ENCODE results near the gene ZNF423.

The ZNF423 gene

DNA sequence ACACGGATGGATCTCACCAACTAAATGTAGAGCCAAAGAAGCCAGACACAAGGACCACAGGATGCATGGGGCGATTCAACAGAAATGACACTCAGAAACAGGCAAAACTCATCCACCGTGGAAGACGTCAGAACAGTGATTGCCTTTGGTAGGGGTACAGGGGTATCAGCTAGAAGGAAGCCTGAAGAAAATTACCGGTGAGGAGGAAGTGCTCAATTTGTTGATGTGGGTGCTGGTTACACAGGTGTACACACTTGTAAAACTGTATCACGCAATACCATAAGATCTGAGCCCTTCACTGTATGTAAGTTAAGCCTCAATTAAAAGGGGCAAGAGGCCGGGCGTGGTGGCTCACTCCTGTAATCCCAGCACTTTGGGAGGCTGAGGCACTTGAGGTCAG lies 256.2 kb downstream of the ZNF423 start:
- DNase-seq (ENCODE audit: low spot score), result no peak

DNA sequence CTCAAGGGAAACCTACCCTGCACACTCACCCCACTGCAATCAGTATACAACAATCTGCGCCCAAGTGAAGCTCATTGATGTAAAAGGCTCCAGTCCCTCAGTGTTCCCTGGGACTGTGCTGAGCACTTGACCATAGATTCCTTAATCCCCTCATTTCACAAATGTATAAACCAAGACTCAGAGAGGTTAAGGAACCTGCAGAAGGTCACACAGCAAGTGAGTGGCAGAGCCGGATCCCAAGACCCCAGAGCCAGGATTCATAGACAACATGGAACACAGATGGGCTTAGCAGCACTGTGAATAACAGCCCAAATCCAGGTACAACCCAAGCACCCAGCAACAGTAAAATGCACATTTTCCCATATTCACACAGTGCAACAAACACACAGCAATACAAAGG lies 256.6 kb downstream of the ZNF423 start:
- DNase-seq (ENCODE audit: low spot score), result no peak

DNA sequence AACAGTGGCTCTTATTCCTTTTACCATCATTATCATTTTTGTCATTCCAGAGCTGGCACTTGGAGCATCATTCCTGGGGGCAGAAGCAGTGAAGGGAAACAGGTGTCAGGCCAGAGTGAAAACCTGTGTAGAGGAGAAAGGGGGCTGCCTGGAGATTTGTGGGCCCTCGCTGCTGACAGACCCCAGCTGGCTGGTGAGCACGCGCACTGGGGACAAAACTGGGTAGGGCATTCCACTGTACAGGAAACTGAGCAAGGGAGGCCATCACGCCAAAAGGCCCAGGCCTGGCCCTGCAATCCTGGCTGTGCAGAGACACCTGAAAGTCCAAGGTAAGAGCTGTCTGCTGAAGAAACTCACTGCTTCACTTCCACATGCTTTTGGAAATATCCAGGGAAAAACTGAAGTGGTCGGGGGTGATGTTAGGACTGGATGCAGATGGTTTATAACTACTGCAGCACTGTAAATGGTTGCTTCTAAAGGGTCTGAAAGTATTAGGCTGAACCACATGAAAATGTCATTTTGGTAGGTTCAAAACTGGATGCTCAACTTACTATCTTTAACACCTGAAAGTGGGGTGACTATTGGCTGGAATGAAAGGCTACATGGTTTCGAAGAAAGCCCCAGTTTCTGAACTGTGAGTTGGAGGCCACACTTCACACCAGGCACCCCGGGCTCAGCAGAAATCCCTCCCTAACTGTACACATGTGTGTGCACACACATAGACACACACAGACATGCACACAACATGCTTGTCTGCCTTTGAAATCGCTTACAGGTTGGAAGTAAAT lies 257.3 kb downstream of the ZNF423 start:
- no peak for DNase-seq (ENCODE audit: low spot score)

DNA sequence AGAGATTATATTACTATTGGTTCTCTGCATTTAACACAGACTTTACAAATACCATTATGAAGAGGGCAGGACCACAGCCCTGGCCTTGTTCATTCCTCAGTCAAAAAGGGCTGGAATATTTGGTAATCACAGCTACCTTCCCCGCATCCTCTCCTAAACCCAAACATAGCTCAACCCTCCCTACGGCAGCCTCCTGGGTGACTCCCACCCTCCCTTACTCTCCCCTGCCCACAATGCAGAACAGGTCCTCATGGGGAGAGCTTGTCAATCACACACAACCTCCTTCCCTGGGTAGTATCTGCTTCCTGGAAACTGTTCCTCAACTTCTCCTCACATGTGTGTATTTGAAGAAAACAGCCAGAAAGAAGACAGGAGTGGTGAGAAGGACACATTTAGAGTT lies 258.1 kb downstream of the ZNF423 start:
- no peak for DNase-seq (ENCODE audit: low spot score)

DNA sequence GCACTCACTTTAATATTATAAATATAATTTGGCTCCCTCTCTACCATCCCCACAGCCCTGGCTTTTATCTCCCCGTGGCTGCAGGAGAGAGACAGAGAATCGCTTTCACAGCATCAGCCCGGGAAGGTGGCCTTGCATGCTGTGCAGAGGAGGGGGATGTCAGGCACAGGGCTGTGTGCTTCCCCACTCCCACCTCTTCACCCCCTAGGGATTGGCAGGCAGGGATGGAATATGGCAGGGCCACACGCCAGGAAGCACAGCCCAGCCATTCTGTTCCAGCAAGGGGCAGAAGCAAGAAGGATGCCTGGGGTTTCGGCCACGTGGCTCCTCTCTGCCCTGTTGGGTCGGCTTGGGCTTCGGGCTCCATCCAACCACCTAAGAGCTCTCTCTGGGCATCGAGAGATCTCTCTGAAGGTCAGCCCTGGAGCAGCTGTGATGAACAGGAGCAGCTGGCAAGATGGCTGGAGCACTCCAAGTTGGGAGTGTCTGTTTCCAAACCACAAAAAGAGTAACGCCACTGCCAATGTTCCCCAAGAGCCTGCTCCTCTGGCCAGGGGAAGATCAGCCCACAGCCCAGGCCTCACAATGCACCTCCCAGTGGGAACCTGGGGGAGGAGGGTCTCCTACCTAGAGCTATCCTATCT lies 259.1 kb downstream of the ZNF423 start:
- no peak for DNase-seq (ENCODE audit: low spot score)

DNA sequence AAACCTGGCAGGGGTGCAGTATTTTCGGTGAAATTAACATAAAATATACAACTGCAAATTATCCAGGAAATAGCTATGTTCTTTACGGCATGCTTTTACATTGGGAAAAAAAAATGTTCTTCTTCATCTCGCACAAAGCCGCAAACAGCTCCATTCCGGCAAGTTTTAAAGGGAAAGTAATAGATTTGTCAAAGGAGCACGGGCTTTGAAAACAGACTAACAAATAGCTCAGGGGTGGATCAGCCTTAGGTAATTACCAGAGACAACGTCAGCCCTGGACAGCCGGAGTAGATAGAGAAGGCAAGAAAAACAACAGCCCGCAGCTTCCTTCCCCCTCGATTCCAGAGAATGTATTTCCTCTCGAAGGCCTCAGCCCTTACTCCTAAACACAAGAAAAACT lies 259.8 kb downstream of the ZNF423 start:
- DNase-seq (ENCODE audit: low spot score), result no peak

DNA sequence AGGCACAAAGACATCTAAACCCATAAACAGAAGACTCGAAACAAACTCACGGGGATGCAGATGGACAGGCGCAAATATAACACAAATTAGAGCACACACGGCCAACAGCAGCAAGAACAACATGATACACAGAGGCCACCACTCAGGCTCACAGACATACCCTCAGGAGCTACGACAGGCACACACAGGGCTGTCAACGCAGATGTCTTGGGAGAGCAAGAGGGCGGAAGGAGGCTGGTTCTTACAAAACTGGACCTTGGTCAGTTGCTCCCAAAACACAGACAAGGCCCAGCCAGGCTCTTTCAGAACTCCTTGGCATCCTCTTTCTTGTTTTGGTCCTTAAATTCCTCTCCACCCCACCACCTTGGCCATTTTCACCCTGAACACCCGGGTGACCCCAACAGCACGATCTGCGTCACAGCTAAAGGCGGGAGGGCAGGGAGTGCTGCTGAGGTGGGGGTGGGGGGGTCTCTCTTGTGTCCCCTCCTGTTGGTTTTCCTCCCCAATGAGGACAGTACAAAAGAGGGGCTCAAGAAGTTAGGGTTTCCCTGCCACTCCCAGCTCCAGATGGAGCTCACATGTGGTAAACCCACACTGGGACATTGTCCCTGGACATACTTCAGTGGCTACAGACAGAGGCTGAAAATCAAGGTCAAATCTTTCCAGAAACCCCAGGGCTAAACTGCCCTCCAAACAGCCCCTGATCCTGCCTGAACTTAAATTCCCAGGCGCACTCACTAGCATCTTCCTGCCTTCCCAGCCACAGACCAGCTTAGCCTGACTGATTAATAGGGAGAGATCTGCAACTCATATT lies 261.0 kb downstream of the ZNF423 start:
- no peak for DNase-seq (ENCODE audit: low spot score)

DNA sequence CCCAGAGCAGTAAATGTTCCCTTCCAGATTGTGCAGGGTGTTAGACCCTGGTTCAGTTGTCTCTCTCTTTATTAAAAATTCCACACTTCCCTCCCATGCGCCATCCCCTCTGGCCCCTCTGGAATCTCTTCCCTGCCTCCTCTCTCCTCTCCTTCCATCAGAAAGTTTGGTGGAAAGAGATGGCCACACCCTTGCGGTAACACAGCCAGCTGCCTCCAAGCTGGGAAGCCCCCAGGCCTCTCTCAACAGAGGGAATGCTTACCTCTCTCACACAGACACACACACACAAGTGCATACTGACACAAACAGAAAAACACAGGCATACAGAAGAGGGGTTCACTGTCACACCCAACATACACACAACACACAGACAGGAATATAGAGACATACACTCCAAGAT lies 261.8 kb downstream of the ZNF423 start:
- DNase-seq (ENCODE audit: low spot score), result no peak

DNA sequence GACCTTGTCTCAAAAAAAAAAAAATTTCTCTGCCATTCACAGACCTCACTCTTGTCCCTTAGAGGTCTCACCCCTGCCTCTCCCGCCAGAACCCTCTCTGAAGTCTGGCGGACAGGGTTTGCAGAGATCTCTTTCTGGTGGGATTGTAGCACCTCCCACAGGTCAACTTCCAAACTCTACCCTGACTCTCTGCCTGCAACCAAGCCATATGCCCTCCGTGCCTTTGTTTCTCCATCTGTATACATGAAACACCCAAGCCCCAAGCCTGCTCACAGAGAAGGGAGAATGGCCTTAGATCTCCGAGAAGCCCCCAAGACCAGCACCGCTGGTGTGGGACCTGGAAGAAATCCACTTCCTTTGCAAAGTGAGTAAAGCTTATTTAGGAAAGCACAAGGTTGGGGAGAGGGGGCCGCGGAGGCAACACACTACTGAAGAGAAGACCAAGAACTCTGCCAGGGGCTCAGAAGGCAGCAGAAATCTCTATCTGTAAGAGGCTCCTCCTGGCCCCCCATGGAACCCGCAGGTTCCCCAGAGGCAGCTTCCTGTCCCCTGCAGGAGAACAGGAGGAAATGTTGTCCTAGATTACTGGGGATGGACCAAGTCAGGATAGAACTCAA lies 262.4 kb downstream of the ZNF423 start:
- DNase-seq (ENCODE audit: low spot score), result no peak

DNA sequence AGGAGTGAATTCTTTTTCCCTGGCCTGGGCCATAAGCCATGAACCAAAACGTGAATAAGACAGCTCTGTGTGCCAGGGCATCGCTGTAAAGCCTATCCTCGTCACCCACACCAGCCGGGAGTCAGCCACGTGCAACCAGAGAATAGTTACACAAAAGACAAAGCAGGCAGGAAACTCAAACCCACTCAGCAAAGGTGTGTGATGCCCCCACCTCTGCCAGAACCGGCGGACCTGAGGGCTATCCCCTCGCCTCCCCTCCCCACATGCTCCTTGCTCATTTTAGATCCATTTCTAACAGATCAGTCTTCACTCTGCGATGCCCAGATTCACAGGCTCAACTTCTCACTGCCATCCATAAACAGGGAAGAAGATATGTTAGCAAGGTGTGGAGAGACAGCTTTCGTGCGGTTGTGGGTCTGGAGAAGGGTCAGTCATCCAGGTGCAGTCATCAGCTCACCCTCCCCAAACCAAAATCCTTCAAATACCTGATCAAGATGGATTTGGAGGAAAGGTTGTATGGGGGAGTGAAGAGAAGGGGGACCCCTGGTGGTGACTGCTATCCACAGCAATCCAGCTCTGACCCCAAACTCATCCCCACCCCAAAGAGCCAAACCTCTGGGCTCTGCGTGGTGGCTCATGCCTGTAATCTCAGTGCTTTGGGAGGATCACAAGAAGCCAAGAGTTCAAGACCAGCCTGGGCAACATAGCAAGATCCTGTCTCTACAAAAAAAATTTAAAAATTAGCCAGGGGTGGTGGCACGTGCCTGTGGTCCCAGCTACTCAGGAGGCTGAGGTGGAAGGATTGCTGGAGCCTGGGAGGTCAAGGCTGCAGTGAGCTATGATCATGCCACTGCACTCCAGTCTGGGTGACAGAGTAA lies 263.1 kb downstream of the ZNF423 start:
- DNase-seq (ENCODE audit: low spot score), result peak; percentile 41

DNA sequence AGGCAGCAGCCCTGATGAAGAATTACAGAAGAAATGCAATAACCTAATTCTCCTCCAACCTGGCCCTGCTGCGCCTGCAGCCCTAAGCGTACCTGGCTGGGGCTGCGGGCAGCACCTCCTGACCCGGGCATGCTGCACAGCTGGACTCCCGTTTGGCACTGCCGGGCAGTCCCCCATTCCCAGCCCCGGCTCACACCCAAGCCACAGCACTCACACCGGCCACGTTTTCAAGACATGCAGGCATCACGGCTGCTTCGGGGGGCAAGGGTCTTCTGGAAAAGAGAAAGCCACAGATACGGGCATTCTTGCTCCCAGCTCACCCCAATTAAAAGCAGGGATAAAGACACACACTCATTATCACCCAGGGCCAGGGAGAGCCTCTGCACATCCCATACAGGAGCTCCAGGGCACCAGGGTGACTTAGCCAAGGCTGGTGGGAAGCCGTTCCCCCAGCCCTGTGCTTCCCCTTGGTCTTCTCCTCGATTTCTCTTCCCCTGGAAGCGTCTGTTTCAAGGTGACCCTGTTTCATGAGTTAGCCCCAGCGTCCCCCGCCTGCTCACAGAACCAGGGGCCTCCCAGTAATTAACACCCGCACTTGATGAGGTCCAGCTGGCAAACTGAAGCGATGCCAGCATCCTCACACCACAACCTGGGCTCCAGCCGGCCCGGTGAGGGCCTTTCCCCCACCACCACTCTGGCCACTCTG lies 265.6 kb downstream of the ZNF423 start:
- DNase-seq (ENCODE audit: low spot score), result no peak

DNA sequence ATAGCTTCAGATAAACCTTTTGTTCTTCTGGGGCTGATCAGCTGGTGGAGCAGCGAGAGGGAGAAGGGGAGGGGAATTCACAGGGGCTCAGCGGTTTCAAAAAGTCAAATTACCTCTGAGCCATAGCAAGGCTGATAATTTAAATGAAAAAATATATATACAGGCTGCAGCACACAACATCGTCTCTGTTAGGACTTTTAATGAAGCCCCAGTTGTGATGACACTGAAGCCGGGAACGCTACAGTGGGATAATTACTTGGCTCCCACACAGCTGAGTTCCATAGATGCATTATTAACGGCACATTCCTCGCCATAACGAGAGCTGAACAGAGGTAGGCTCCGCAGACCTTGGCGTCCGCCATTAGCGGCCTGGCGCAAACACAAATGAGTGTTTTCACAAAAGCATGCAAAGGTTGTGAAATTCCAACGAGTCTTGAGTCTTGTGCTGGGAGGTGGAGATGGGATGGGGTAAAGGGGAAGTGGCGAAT lies 266.3 kb downstream of the ZNF423 start:
- no peak for DNase-seq (ENCODE audit: low spot score)

DNA sequence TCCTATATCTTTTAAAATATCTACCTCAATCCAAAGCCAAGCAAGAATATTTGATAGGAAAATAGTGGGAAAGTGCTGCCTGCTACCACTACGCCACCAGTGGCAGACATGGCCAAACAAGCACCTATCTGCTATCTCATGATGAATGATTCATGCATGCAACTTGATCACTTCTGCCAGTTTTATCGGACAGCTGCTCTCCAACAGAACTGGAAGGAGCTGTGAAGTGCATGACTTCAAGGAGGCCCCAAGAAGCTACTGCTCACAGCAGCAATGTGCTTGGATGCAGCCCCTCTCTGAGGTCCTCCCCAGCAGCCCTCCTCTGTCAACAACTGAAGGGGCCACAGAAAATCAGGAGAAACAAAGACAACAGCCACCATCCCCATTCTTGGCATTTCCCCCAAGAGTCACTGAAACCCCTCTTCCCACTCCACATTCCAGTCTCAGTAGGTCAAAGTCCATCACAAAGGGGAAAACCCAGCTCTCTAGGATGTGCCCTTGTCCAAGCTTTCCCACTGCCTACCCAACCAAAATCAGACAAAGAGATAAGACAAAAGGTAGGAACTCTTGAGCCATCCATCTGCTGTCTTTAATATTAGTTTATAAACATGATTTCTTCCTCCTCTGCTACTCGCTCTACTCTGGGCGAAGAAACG lies 267.1 kb downstream of the ZNF423 start:
- no peak for DNase-seq (ENCODE audit: low spot score)

DNA sequence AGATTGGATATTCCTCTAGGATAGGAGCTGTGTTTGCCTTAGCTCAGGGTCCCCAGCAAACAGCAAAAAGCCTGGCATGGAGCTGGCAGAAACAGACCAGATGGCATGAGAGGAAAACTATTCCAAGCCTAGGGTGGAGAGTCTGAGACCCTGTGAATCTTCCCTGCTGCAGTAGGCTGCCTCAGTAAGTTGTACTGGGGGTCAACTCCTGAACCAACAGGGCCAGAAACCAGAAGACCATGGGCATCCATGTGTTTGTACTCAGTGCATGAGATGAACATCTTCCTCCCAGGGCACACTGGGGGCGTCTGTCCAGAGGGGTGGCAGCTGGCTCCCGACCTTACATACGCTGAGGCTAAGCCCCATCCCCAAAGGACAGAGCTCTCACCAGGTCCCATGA lies 267.9 kb downstream of the ZNF423 start:
- no peak for DNase-seq (ENCODE audit: low spot score)

DNA sequence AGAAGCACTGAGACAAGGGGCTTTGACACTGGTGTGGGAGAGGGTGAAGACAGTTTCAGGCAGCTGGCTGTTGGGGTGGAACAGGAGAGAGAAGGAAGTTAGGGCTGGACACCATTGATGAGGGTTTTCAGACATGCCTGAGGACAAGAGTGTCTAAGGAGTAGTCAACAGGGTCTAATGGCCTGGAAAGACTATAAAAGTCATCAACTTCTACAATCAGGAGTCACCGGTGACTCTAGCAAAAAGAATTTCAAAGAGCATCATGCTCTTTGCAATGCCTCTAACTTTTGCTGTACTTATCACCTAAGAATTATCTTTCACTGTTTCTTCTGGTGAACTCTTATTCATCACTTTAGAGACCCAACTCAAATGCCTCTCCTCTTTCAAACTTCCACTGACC lies 268.4 kb downstream of the ZNF423 start:
- no peak for DNase-seq (ENCODE audit: low spot score)

DNA sequence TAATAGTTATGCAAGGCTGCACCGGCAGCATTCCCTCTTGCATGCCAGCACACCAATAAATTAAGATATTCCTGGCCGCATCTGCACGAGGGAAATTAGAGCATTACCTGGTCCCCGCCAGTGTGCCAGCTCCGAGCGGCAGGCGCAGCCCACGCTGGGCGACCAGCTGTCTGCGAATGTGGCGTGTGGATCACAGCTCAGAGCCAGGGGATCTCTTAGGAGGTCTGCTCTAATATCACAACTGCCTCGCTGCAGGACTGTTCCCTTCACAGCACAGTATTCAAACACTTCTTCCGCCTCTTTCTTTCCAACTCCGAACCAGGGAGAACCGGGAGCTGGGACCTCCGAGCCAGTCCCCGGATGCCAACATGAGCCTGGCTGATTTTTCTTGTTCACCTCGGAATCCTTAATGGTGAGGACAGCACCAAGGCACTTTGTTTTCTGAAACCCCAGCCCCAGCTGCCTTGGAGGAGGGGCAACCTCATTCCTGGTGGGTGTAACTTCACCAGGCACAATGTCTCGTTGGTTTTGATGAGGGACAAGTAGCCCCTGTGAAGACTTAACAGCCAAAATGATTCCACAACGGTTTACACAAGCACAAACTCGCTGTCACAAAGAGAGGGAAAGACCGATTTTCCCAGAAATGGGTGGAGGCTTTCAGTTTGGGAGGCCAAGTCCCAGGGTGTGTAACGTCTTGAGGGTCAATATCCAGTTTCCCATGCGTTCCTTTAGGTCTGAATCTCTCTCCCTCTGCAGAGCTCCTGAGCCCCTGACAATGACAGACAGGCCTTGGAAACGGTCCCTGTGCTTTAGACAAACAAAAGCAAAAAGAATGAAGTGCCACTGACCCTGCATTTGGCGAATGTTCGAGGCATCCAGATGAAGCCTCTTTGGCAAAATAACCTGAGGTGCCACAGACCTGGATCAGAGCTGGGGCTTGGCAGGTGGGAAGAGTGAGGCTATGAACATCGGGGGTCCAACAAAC lies 269.2 kb downstream of the ZNF423 start:
- DNase-seq (ENCODE audit: low spot score), result no peak

DNA sequence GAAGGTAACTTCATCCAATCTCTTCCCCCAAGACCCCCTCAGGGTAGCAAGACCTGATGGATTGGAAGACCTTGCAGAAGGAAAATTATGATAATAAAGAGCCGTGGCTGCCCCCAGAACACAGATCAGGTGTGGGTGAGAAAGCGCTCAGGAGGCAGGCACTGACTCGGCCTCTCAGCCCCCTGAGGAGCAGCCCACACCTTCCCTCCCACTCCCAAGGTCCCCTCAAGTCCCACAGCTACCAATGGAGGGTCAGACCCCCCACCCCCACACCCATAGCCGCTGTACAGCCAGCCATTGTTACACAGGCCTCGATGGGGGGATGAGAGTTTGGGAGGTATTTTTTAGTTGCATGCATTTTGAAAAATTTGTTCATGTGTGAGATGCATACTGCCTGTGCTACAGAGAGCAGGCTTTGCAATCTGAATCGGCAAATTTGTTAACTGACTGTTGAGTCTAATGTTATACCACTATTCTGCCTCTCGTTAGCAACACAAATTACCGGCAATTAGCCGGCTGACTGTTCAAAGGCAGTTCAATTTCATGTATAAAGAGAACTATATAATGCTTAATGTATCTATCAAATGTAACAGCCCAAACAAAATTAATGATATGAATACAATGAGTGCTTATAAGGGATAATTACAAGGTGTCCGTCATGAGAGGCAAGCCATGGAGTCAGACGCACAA lies 270.6 kb downstream of the ZNF423 start:
- no peak for DNase-seq (ENCODE audit: low spot score)

DNA sequence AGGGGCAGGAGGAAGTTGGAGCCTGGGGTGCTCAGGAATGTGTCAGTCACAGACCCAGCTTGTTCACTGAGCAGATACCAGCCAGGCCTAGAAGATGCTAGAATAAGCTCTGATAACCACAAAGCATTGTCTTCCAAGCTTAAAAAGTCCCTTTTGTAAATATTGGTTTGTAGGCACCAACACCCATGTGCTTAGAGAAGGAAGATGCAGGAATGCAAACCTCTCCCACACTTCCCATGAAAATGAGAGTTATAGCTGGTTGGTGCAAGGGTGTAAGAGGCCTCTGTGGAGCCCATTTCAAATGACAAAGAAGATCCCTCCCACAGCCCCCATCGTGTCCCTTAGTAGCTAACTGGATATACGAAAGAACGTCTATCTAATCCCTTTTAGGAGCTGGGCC lies 272.0 kb downstream of the ZNF423 start:
- DNase-seq (ENCODE audit: low spot score), result no peak

Data from SW480 (cell line).